Measurements from ENCODE around the gene DYTN. TPM values are rescaled to one million over a fixed set of nuclear protein-coding genes. Genes with fewer than 3 reads are reported as not detected.
"Not testable (repeated sequence)": the region's sequence is repeated elsewhere in the genome, so short reads cannot be mapped to it uniquely, and the experiment has no call there.

DYTN gene
- total RNA-seq, 1 donor from 2014 or later, result not detected

- Mint-ChIP-seq H3K36me3 (ENCODE audit: low read depth) (no peaks in the 10 kb centered on the region), H3K27me3 (peaks cover 35% of the 10 kb centered on the region)
- no peak for DNase-seq
These were observed 10.3 kb upstream of the DYTN start for GRCh38 chr2:206728277-206729199.

GRCh38 chr2:206727287-206727686 lies 9.1 kb upstream of the DYTN start:
- ATAC-seq (ENCODE audit: low read depth) (no peak), DNase-seq (no peak)
- intact Hi-C loops (cut with micrococcal nuclease), result no loop called here
- CTCF ChIA-PET, result no interaction called here
- H3K4me1 Mint-ChIP-seq, result no peaks in the 10 kb centered on the region
- no peaks in the 10 kb centered on the region for H3K36me3 Mint-ChIP-seq (ENCODE audit: low read depth)
- TF ChIP-seq CTCF (IDR thresholded peaks at IDR 0.05), result no peak
- no peak overlapping the region for H3K4me3 Mint-ChIP-seq
- peaks cover under 1% of the 10 kb centered on the region for H3K9me3 Mint-ChIP-seq
- peaks cover 32% of the 10 kb centered on the region for H3K27me3 Mint-ChIP-seq
- H3K27ac Mint-ChIP-seq, result no peak overlapping the region
- POLR2A ChIA-PET, result no interaction called here

More at GRCh38 chr2:206728277-206729199, 10.3 kb upstream of the DYTN start:
- TF ChIP-seq CTCF (IDR thresholded peaks at IDR 0.05), result no peak
- POLR2A ChIA-PET, result no interaction called here
- Mint-ChIP-seq H3K27ac (no peak overlapping the region), H3K4me3 (no peak overlapping the region), H3K4me1 (no peaks in the 10 kb centered on the region), H3K9me3 (peaks cover 2% of the 10 kb centered on the region)
- ATAC-seq (ENCODE audit: low read depth), result no peak
- CTCF ChIA-PET, result no interaction called here
- intact Hi-C loops (cut with micrococcal nuclease), result no loop called here

- intact Hi-C loops (cut with micrococcal nuclease), result no loop called here
- ATAC-seq (ENCODE audit: low read depth), result no peak
- Mint-ChIP-seq H3K36me3 (ENCODE audit: low read depth) (no peaks in the 10 kb centered on the region), H3K27ac (no peak overlapping the region), H3K4me1 (no peaks in the 10 kb centered on the region), H3K9me3 (peaks cover 8% of the 10 kb centered on the region), H3K27me3 (peaks cover 23% of the 10 kb centered on the region), H3K4me3 (no peak overlapping the region)
- TF ChIP-seq CTCF (IDR thresholded peaks at IDR 0.05), result no peak
- DNase-seq, result no peak
- CTCF ChIA-PET, result no interaction called here
- POLR2A ChIA-PET, result no interaction called here
These were observed 5.1 kb upstream of the DYTN start for GRCh38 chr2:206723288-206723687.

GRCh38 chr2:206721256-206721920 lies 3.2 kb upstream of the DYTN start:
- no peak for ATAC-seq (ENCODE audit: low read depth)
- Mint-ChIP-seq H3K27ac (no peak overlapping the region), H3K27me3 (peaks cover 17% of the 10 kb centered on the region), H3K9me3 (peaks cover 8% of the 10 kb centered on the region), H3K36me3 (ENCODE audit: low read depth) (no peaks in the 10 kb centered on the region), H3K4me1 (no peaks in the 10 kb centered on the region), H3K4me3 (no peak overlapping the region)
- ChIA-PET POLR2A (no interaction called here), CTCF (no interaction called here)
- no peak for DNase-seq
- intact Hi-C loops (cut with micrococcal nuclease), result no loop called here
- TF ChIP-seq CTCF (IDR thresholded peaks at IDR 0.05), result no peak

- Mint-ChIP-seq H3K27me3 (peaks cover 9% of the 10 kb centered on the region), H3K9me3 (peaks cover 3% of the 10 kb centered on the region), H3K4me1 (peaks cover 3% of the 10 kb centered on the region), H3K27ac (no peak overlapping the region), H3K36me3 (ENCODE audit: low read depth) (no peaks in the 10 kb centered on the region), H3K4me3 (no peak overlapping the region)
- intact Hi-C loops (cut with micrococcal nuclease), result no loop called here
- DNase-seq (no peak), ATAC-seq (ENCODE audit: low read depth) (no peak)
- CTCF ChIA-PET, result no interaction called here
- TF ChIP-seq CTCF (IDR thresholded peaks at IDR 0.05), result no peak
- POLR2A ChIA-PET, result no interaction called here
These were observed 1.6 kb downstream of the DYTN start for GRCh38 chr2:206716623-206717022.

- POLR2A ChIA-PET; H3K27me3 Mint-ChIP-seq; H3K4me3 Mint-ChIP-seq; H3K9me3 Mint-ChIP-seq; H3K27ac Mint-ChIP-seq; CTCF ChIA-PET; H3K4me1 Mint-ChIP-seq; intact Hi-C loops (cut with micrococcal nuclease); H3K36me3 Mint-ChIP-seq (ENCODE audit: low read depth); DNase-seq; ATAC-seq (ENCODE audit: low read depth): not testable (repeated sequence)
These were observed 3.0 kb downstream of the DYTN start for GRCh38 chr2:206715183-206715582.

All from activated B cell treated with CpG ODN at 0.5 μM for 24 hours (primary cell).